OCI-LY7 (cell line): ENCODE data around the gene FUNDC1.

Experiments
- EZH2phosphoT487 ChIP-seq: fragments of 200-600 bp; sonication (generic); IDR thresholded peaks from 2 replicates; pipeline ENCODE4 v1.6.1; 2018; ENCODE audit warnings: low read depth, borderline replicate concordance, mild to moderate bottlenecking, mixed run types, antibody characterized with exemption, low read length, moderate library complexity, mixed read lengths
- TF ChIP-seq, protein P1 (sequence below): fragments of 200-600 bp; sonication (generic); conservative IDR thresholded peaks from 2 replicates; pipeline ENCODE4 v1.5.1; 2014; ENCODE audit warnings: mild to moderate bottlenecking, antibody characterized with exemption, low read length, moderate library complexity, mixed read lengths

GRCh38 chrX:44506678-44507077 is 36.0 kb downstream of the FUNDC1 start:
- TF ChIP-seq, protein P1, sequence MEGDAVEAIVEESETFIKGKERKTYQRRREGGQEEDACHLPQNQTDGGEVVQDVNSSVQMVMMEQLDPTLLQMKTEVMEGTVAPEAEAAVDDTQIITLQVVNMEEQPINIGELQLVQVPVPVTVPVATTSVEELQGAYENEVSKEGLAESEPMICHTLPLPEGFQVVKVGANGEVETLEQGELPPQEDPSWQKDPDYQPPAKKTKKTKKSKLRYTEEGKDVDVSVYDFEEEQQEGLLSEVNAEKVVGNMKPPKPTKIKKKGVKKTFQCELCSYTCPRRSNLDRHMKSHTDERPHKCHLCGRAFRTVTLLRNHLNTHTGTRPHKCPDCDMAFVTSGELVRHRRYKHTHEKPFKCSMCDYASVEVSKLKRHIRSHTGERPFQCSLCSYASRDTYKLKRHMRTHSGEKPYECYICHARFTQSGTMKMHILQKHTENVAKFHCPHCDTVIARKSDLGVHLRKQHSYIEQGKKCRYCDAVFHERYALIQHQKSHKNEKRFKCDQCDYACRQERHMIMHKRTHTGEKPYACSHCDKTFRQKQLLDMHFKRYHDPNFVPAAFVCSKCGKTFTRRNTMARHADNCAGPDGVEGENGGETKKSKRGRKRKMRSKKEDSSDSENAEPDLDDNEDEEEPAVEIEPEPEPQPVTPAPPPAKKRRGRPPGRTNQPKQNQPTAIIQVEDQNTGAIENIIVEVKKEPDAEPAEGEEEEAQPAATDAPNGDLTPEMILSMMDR: no peak
- no peak for TF ChIP-seq EZH2phosphoT487
